ENCODE results near the gene KRTAP5-5. TPM values are rescaled to one million over a fixed set of nuclear protein-coding genes. Genes with fewer than 3 reads are reported as not detected.

Gene KRTAP5-5
- total and polyA plus RNA-seq, 4 donors: not detected

GRCh38 chr11:1636291-1636950, 6.8 kb downstream of the KRTAP5-5 start:
- H3K27me3 ChIP-seq (ENCODE audit: control insufficient read depth in 1 of 2, insufficient read depth in 2 of 2, low read length in 1 of 2): no peaks in the 10 kb centered on the region
- WGBS, 2 donors: 84 to 85% methylated on average over 19 of the region's 19 CpGs
- no peaks in the 10 kb centered on the region for H3K36me3 ChIP-seq (ENCODE audit: control insufficient read depth in 1 of 2, insufficient read depth in 2 of 2, low read length in 1 of 2)
- intact Hi-C loops (cut with DNase I): no loop called here
- no peaks in the 10 kb centered on the region for H3K9me3 ChIP-seq (ENCODE audit: control insufficient read depth, low read length)
- H3K27ac ChIP-seq (ENCODE audit: low read depth in 1 of 2, low read length in 2 of 2): no peak overlapping the region
- no peak for DNase-seq
- no peaks in the 10 kb centered on the region for H3K4me1 ChIP-seq (ENCODE audit: control insufficient read depth in 1 of 2, insufficient read depth in 2 of 2, low read length in 2 of 2)
- H3K4me3 ChIP-seq (ENCODE audit: low read length in 2 of 2): no peak overlapping the region
- no peak for ATAC-seq (ENCODE audit: low FRiP score)

- DNase-seq: no peak
- intact Hi-C loops (cut with DNase I): no loop called here
- 89 to 90% methylated on average over 2 of the region's 2 CpGs for WGBS, 2 donors
These were observed 8.1 kb downstream of the KRTAP5-5 start for GRCh38 chr11:1637628-1638027.

GRCh38 chr11:1638344-1638743, 8.8 kb downstream of the KRTAP5-5 start:
- no peak overlapping the region for H3K4me3 ChIP-seq (ENCODE audit: low read length in 2 of 2)
- ATAC-seq (ENCODE audit: low FRiP score) (no peak), DNase-seq (peak; percentile 33 to 55)
- intact Hi-C loops (cut with DNase I): no loop called here
- no peaks in the 10 kb centered on the region for H3K27me3 ChIP-seq (ENCODE audit: control insufficient read depth in 1 of 2, insufficient read depth in 2 of 2, low read length in 1 of 2)
- H3K27ac ChIP-seq (ENCODE audit: low read depth in 1 of 2, low read length in 2 of 2): no peak overlapping the region
- H3K36me3 ChIP-seq (ENCODE audit: control insufficient read depth in 1 of 2, insufficient read depth in 2 of 2, low read length in 1 of 2): no peaks in the 10 kb centered on the region
- H3K9me3 ChIP-seq (ENCODE audit: control insufficient read depth, low read length): no peaks in the 10 kb centered on the region
- no peaks in the 10 kb centered on the region for H3K4me1 ChIP-seq (ENCODE audit: control insufficient read depth in 1 of 2, insufficient read depth in 2 of 2, low read length in 2 of 2)
- 83 to 84% methylated on average over 8 of the region's 8 CpGs for WGBS, 2 donors

More at GRCh38 chr11:1637628-1638027, 8.1 kb downstream of the KRTAP5-5 start:
- H3K27ac ChIP-seq (ENCODE audit: low read depth in 1 of 2, low read length in 2 of 2): no peak overlapping the region
- ATAC-seq (ENCODE audit: low FRiP score): no peak
- no peaks in the 10 kb centered on the region for H3K36me3 ChIP-seq (ENCODE audit: control insufficient read depth in 1 of 2, insufficient read depth in 2 of 2, low read length in 1 of 2)
- no peaks in the 10 kb centered on the region for H3K9me3 ChIP-seq (ENCODE audit: control insufficient read depth, low read length)
- H3K27me3 ChIP-seq (ENCODE audit: control insufficient read depth in 1 of 2, insufficient read depth in 2 of 2, low read length in 1 of 2): no peaks in the 10 kb centered on the region
- no peak overlapping the region for H3K4me3 ChIP-seq (ENCODE audit: low read length in 2 of 2)
- H3K4me1 ChIP-seq (ENCODE audit: control insufficient read depth in 1 of 2, insufficient read depth in 2 of 2, low read length in 2 of 2): no peaks in the 10 kb centered on the region

- Histone ChIP-seq H3K27me3 (ENCODE audit: control insufficient read depth in 1 of 2, insufficient read depth in 2 of 2, low read length in 1 of 2) (no peaks in the 10 kb centered on the region), H3K4me3 (ENCODE audit: low read length in 2 of 2) (no peak overlapping the region), H3K36me3 (ENCODE audit: control insufficient read depth in 1 of 2, insufficient read depth in 2 of 2, low read length in 1 of 2) (no peaks in the 10 kb centered on the region), H3K27ac (ENCODE audit: low read depth in 1 of 2, low read length in 2 of 2) (no peak overlapping the region), H3K9me3 (ENCODE audit: control insufficient read depth, low read length) (no peaks in the 10 kb centered on the region), H3K4me1 (ENCODE audit: control insufficient read depth in 1 of 2, insufficient read depth in 2 of 2, low read length in 2 of 2) (no peaks in the 10 kb centered on the region)
- WGBS, 2 donors: 47 to 60% methylated on average over 18 of the region's 18 CpGs
- ATAC-seq (ENCODE audit: low FRiP score) (no peak), DNase-seq (peak in 1 of 2 donors; percentile 26)
- intact Hi-C loops (cut with DNase I): no loop called here
These were observed 9.6 kb downstream of the KRTAP5-5 start for GRCh38 chr11:1639102-1639620.

- Histone ChIP-seq H3K4me1 (ENCODE audit: control insufficient read depth in 1 of 2, insufficient read depth in 2 of 2, low read length in 2 of 2) (no peaks in the 10 kb centered on the region), H3K9me3 (ENCODE audit: control insufficient read depth, low read length) (no peaks in the 10 kb centered on the region), H3K27me3 (ENCODE audit: control insufficient read depth in 1 of 2, insufficient read depth in 2 of 2, low read length in 1 of 2) (no peaks in the 10 kb centered on the region), H3K36me3 (ENCODE audit: control insufficient read depth in 1 of 2, insufficient read depth in 2 of 2, low read length in 1 of 2) (no peaks in the 10 kb centered on the region), H3K4me3 (ENCODE audit: low read length in 2 of 2) (no peak overlapping the region), H3K27ac (ENCODE audit: low read depth in 1 of 2, low read length in 2 of 2) (no peak overlapping the region)
- intact Hi-C loops (cut with DNase I): no loop called here
- peak in 1 of 2 donors; percentile 39 for DNase-seq
- WGBS, 2 donors: 42 to 50% methylated on average over 15 of the region's 15 CpGs
- no peak for ATAC-seq (ENCODE audit: low FRiP score)
These were observed 10.1 kb downstream of the KRTAP5-5 start for GRCh38 chr11:1639666-1640065.

- DNase-seq (peak; percentile 41 to 61), ATAC-seq (ENCODE audit: low FRiP score) (no peak)
- Histone ChIP-seq H3K4me3 (ENCODE audit: low read length in 2 of 2) (no peak overlapping the region), H3K27me3 (ENCODE audit: control insufficient read depth in 1 of 2, insufficient read depth in 2 of 2, low read length in 1 of 2) (no peaks in the 10 kb centered on the region), H3K4me1 (ENCODE audit: control insufficient read depth in 1 of 2, insufficient read depth in 2 of 2, low read length in 2 of 2) (no peaks in the 10 kb centered on the region), H3K9me3 (ENCODE audit: control insufficient read depth, low read length) (no peaks in the 10 kb centered on the region), H3K36me3 (ENCODE audit: control insufficient read depth in 1 of 2, insufficient read depth in 2 of 2, low read length in 1 of 2) (no peaks in the 10 kb centered on the region), H3K27ac (ENCODE audit: low read depth in 1 of 2, low read length in 2 of 2) (no peak overlapping the region)
- intact Hi-C loops (cut with DNase I): no loop called here
- 53% methylated on average over 32 of the region's 32 CpGs for WGBS, 2 donors
These were observed 10.7 kb downstream of the KRTAP5-5 start for GRCh38 chr11:1640076-1640946.

GRCh38 chr11:1641096-1641495, 11.5 kb downstream of the KRTAP5-5 start:
- 87 to 90% methylated on average over 15 of the region's 15 CpGs for WGBS, 2 donors
- no peaks in the 10 kb centered on the region for H3K27me3 ChIP-seq (ENCODE audit: control insufficient read depth in 1 of 2, insufficient read depth in 2 of 2, low read length in 1 of 2)
- intact Hi-C loops (cut with DNase I): no loop called here

GRCh38 chr11:1642288-1643145, 12.9 kb downstream of the KRTAP5-5 start:
- Histone ChIP-seq H3K4me1 (ENCODE audit: control insufficient read depth in 1 of 2, insufficient read depth in 2 of 2, low read length in 2 of 2) (no peaks in the 10 kb centered on the region), H3K27ac (ENCODE audit: low read depth in 1 of 2, low read length in 2 of 2) (no peak overlapping the region), H3K4me3 (ENCODE audit: low read length in 2 of 2) (no peak overlapping the region), H3K36me3 (ENCODE audit: control insufficient read depth in 1 of 2, insufficient read depth in 2 of 2, low read length in 1 of 2) (no peaks in the 10 kb centered on the region), H3K27me3 (ENCODE audit: control insufficient read depth in 1 of 2, insufficient read depth in 2 of 2, low read length in 1 of 2) (no peaks in the 10 kb centered on the region), H3K9me3 (ENCODE audit: control insufficient read depth, low read length) (no peaks in the 10 kb centered on the region)
- 75 to 81% methylated on average over 25 to 29 of the region's 29 CpGs for WGBS, 2 donors
- intact Hi-C loops (cut with DNase I): no loop called here
- peak in 1 of 2 donors; percentile 30 for DNase-seq
- ATAC-seq (ENCODE audit: low FRiP score): no peak

More at GRCh38 chr11:1641096-1641495, 11.5 kb downstream of the KRTAP5-5 start:
- no peak for ATAC-seq (ENCODE audit: low FRiP score)
- Histone ChIP-seq H3K4me3 (ENCODE audit: low read length in 2 of 2) (no peak overlapping the region), H3K36me3 (ENCODE audit: control insufficient read depth in 1 of 2, insufficient read depth in 2 of 2, low read length in 1 of 2) (no peaks in the 10 kb centered on the region), H3K4me1 (ENCODE audit: control insufficient read depth in 1 of 2, insufficient read depth in 2 of 2, low read length in 2 of 2) (no peaks in the 10 kb centered on the region), H3K27ac (ENCODE audit: low read depth in 1 of 2, low read length in 2 of 2) (no peak overlapping the region), H3K9me3 (ENCODE audit: control insufficient read depth, low read length) (no peaks in the 10 kb centered on the region)
- peak; percentile 27 to 76 for DNase-seq

Measured in aorta (tissue), 5 donors.